ENCODE measurements around the gene NPPC. TPM values are rescaled to one million over a fixed set of nuclear protein-coding genes. Genes with fewer than 3 reads are reported as not detected.

NPPC gene
- total RNA-seq, 1 donor from 2014 or later = 0.66 TPM

DNA sequence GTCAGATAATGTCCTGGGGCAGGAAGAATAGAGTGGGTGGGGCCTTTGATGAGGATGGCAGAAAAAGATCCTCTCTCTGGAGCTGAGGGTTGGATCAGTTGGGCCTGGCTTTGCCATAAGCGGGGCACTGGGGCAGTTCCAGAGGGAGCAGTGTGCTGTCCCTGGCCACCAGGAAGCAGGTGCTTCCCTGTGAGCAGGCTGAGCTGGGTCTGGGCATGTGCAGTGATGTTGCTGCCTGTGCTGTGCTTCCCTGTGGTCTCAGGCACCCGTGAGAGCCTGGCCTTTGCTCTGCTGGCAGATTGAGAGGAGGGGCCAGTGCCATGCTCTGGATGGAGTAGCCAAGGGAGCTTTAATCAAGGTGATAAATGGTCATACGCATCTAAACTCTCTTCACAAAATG, 14.6 kb upstream of the NPPC start:
- no peak for DNase-seq (ENCODE audit: low read depth)
- Histone ChIP-seq H4K20me1 (ENCODE audit: insufficient read depth, low read length) (no peaks in the 10 kb centered on the region), H3K4me1 (ENCODE audit: insufficient read depth, low read length) (no peaks in the 10 kb centered on the region), H3K4me3 (ENCODE audit: insufficient read depth, low read depth, low read length) (no peak overlapping the region), H3K36me3 (ENCODE audit: insufficient read depth, low read length) (no peaks in the 10 kb centered on the region), H3K4me2 (ENCODE audit: low read length) (no peak overlapping the region), H3K79me2 (ENCODE audit: insufficient read depth, low read length) (no peaks in the 10 kb centered on the region), H3K9me3 (ENCODE audit: insufficient read depth, low read depth, low read length) (no peaks in the 10 kb centered on the region), H3K9ac (ENCODE audit: low read length) (no peak overlapping the region), H2AFZ (ENCODE audit: low read depth, low read length) (no peak overlapping the region), H3K27ac (ENCODE audit: low read depth, low read length) (no peak overlapping the region), H3K27me3 (ENCODE audit: insufficient read depth, low read length) (peaks cover 8% of the 10 kb centered on the region)
- H3K36me3 Mint-ChIP-seq (ENCODE audit: low read depth, unreplicated experiment) = no peaks in the 10 kb centered on the region
- no peaks in the 10 kb centered on the region for H3K9me3 Mint-ChIP-seq (ENCODE audit: unreplicated experiment)
- no peak overlapping the region for H3K4me3 Mint-ChIP-seq (ENCODE audit: unreplicated experiment)
- H3K27me3 Mint-ChIP-seq (ENCODE audit: low read depth, unreplicated experiment) = peaks cover 12% of the 10 kb centered on the region
- TF ChIP-seq, protein P1, sequence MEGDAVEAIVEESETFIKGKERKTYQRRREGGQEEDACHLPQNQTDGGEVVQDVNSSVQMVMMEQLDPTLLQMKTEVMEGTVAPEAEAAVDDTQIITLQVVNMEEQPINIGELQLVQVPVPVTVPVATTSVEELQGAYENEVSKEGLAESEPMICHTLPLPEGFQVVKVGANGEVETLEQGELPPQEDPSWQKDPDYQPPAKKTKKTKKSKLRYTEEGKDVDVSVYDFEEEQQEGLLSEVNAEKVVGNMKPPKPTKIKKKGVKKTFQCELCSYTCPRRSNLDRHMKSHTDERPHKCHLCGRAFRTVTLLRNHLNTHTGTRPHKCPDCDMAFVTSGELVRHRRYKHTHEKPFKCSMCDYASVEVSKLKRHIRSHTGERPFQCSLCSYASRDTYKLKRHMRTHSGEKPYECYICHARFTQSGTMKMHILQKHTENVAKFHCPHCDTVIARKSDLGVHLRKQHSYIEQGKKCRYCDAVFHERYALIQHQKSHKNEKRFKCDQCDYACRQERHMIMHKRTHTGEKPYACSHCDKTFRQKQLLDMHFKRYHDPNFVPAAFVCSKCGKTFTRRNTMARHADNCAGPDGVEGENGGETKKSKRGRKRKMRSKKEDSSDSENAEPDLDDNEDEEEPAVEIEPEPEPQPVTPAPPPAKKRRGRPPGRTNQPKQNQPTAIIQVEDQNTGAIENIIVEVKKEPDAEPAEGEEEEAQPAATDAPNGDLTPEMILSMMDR (IDR thresholded peaks at IDR 0.05; ENCODE audit: insufficient read depth, low read depth, low read length) = no peak
- no peak for TF ChIP-seq EZH2 (IDR thresholded peaks at IDR 0.05; ENCODE audit: insufficient read depth, low read length)
- FAIRE-seq = no peak
- peaks cover 7% of the 10 kb centered on the region for H3K4me1 Mint-ChIP-seq (ENCODE audit: low read depth, unreplicated experiment)
- no peak overlapping the region for H3K27ac Mint-ChIP-seq (ENCODE audit: unreplicated experiment)

DNA sequence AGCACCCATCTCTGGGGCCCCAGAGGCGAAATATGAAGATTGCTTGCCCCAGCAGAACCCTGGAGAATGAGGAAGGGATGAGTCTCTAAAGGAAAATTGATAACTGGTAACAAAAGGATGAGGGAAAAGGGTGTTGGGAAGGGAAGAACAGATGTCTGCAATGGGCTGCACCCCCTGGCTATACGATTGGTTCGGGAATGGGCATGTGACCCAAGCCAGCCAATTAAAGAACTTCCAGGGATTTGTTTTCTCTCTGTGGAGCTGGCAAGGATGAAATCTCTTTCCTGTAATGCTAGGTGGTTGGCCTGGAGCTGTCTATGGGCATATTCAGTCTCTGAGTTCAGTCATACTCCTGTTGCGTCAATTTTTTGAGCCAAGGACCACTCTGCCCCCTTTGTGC, 12.8 kb upstream of the NPPC start:
- H3K4me3 Mint-ChIP-seq (ENCODE audit: unreplicated experiment) = no peak overlapping the region
- H3K27me3 Mint-ChIP-seq (ENCODE audit: low read depth, unreplicated experiment) = peaks cover 20% of the 10 kb centered on the region
- Histone ChIP-seq H3K4me1 (ENCODE audit: insufficient read depth, low read length) (no peaks in the 10 kb centered on the region), H3K27ac (ENCODE audit: low read depth, low read length) (no peak overlapping the region), H3K9ac (ENCODE audit: low read length) (no peak overlapping the region), H4K20me1 (ENCODE audit: insufficient read depth, low read length) (no peaks in the 10 kb centered on the region), H3K4me2 (ENCODE audit: low read length) (no peak overlapping the region), H3K36me3 (ENCODE audit: insufficient read depth, low read length) (no peaks in the 10 kb centered on the region), H3K79me2 (ENCODE audit: insufficient read depth, low read length) (no peaks in the 10 kb centered on the region), H3K9me3 (ENCODE audit: insufficient read depth, low read depth, low read length) (no peaks in the 10 kb centered on the region), H3K27me3 (ENCODE audit: insufficient read depth, low read length) (peaks cover 11% of the 10 kb centered on the region), H3K4me3 (ENCODE audit: insufficient read depth, low read depth, low read length) (no peak overlapping the region), H2AFZ (ENCODE audit: low read depth, low read length) (no peak overlapping the region)
- H3K9me3 Mint-ChIP-seq (ENCODE audit: unreplicated experiment) = no peaks in the 10 kb centered on the region
- DNase-seq (ENCODE audit: low read depth) (no peak), FAIRE-seq (no peak)
- TF ChIP-seq, protein P1 (IDR thresholded peaks at IDR 0.05; ENCODE audit: insufficient read depth, low read depth, low read length) = no peak
- no peak for TF ChIP-seq EZH2 (IDR thresholded peaks at IDR 0.05; ENCODE audit: insufficient read depth, low read length)
- H3K36me3 Mint-ChIP-seq (ENCODE audit: low read depth, unreplicated experiment) = peaks cover 2% of the 10 kb centered on the region
- peaks cover 13% of the 10 kb centered on the region for H3K4me1 Mint-ChIP-seq (ENCODE audit: low read depth, unreplicated experiment)
- H3K27ac Mint-ChIP-seq (ENCODE audit: unreplicated experiment) = no peak overlapping the region

DNA sequence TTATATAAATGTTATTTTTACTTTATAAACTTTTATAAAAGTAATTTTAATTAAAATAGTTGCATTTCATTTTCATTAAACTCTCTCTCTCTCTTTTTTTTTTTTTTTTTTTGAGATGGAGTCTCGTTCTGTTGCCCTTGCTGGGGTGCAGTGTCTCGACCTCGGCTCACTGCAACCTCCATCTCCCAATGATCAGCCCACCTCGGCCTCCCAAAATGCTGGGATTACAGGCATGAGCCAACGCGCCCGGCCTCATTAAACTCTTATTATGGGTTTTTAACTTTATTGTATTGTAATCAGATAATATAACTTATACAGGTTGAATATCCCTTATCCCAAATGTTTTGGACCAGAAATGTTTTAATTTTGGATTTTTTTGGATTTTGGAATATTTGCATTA, 10.9 kb upstream of the NPPC start:
- Histone ChIP-seq H3K79me2 (ENCODE audit: insufficient read depth, low read length) (no peaks in the 10 kb centered on the region), H3K9me3 (ENCODE audit: insufficient read depth, low read depth, low read length) (no peaks in the 10 kb centered on the region), H3K27ac (ENCODE audit: low read depth, low read length) (no peak overlapping the region), H3K9ac (ENCODE audit: low read length) (no peak overlapping the region), H2AFZ (ENCODE audit: low read depth, low read length) (no peak overlapping the region), H4K20me1 (ENCODE audit: insufficient read depth, low read length) (no peaks in the 10 kb centered on the region), H3K4me1 (ENCODE audit: insufficient read depth, low read length) (no peaks in the 10 kb centered on the region), H3K27me3 (ENCODE audit: insufficient read depth, low read length) (peaks cover 8% of the 10 kb centered on the region), H3K4me3 (ENCODE audit: insufficient read depth, low read depth, low read length) (no peak overlapping the region), H3K36me3 (ENCODE audit: insufficient read depth, low read length) (no peaks in the 10 kb centered on the region), H3K4me2 (ENCODE audit: low read length) (no peak overlapping the region)
- no peak for TF ChIP-seq EZH2 (IDR thresholded peaks at IDR 0.05; ENCODE audit: insufficient read depth, low read length)
- TF ChIP-seq, protein P1 (IDR thresholded peaks at IDR 0.05; ENCODE audit: insufficient read depth, low read depth, low read length) = no peak
- Mint-ChIP-seq H3K36me3 (ENCODE audit: low read depth, unreplicated experiment) (peaks cover 9% of the 10 kb centered on the region), H3K27ac (ENCODE audit: unreplicated experiment) (no peak overlapping the region), H3K27me3 (ENCODE audit: low read depth, unreplicated experiment) (peaks cover 27% of the 10 kb centered on the region), H3K4me1 (ENCODE audit: low read depth, unreplicated experiment) (peaks cover 20% of the 10 kb centered on the region), H3K4me3 (ENCODE audit: unreplicated experiment) (no peak overlapping the region), H3K9me3 (ENCODE audit: unreplicated experiment) (peaks cover 2% of the 10 kb centered on the region)
- no peak for FAIRE-seq
- no peak for DNase-seq (ENCODE audit: low read depth)

Data from astrocyte (in vitro differentiated cells and primary cell).